AML-193 (cell line): Measurements from ENCODE around the gene ZNF675.
"Not testable (repeated sequence)": the region's sequence is repeated elsewhere in the genome, so short reads cannot be mapped to it uniquely, and the experiment has no call there.

Experiments
- DNase-seq, 2 experiments: peaks; one replicate each; lab custom pipeline; 2025; lab: John Stamatoyannopoulos, UW

The ZNF675 gene

GRCh38 chr19:23686621-23687423, at the start of gene ZNF675:
ZNF675 (minus strand) TSS chr19:23687212; CDS start chr19:23687033, 179 bp downstream.
- DNase-seq: peak; percentile 90 to 92

DNA sequence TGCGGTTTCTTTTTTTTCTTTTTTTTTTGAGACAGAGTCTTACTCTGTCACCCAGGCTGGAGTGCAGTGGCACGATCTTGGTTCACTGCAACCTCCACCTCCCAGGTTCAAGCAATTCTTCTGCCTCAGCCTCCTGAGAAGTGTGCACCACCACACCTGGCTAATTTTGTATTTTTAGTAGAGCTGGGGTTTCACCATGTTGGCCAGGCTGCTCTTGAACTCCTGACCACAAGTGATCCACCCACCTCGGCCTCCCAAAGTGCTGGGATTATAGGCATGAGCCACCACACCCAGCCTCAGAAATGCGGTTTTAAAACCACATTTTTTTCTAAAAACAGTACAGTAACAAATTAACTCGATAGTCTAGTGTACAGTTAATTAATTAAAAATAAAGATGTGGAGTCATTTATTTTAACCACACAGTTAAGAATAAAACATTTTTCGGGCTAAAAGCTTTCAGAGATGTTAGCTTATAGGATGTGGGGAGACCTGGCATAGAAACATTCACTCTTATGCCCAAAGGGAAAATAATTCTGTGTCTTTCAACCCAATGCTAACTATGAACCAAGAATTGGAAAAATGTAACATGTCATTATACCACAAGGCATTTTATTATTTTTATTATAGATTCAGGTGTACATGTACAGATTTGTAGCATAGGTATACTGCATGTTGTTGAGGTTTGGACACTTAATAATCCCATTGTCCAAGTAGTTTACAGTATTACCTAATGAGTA, 43.9 kb upstream of the ZNF675 start:
- not testable (repeated sequence) for DNase-seq

GRCh38 chr19:23724161-23724560, 37.1 kb upstream of the ZNF675 start:
- not testable (repeated sequence) for DNase-seq

DNA sequence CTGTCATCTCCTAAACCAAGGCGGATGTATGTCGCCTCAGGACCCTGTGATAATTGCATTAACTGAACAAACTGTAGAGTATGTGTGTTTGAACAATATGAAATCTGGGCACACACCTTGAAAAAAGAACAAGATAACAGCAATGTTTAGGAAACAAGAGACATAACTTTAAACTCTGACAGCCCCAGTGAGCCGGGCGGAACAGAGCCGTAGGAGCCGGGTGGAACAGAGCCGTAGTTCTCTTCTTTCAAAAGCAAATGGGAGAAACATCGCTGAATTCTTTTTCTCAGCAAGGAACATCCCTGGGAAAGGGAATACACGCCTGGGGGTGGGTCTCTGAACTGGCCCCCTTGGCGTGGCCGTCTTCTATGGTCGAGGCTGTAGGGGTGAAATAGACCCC, 31.8 kb upstream of the ZNF675 start:
- no peak for DNase-seq

DNA sequence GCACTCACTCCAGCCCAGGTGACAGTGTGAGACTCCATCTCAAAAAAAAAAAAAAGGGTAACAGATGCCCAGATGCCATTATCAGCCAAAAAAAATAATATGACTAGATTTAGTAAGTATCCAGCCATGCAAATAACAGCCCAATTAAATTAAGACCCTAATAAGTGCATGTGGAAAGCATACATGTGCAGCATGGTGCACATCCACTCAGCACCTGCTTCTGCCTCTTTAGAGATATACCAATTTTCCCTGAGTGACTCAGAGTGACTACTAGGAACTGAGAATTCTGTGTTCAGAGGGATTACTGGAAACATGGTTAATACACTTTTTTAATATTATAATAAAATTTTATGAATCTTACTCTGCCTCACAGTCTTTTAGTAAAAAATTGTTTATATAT, 29.8 kb upstream of the ZNF675 start:
- no peak for DNase-seq

- no peak for DNase-seq
Observed at GRCh38 chr19:23709347-23709746, 22.3 kb upstream of the ZNF675 start.

GRCh38 chr19:23706657-23707056, 19.6 kb upstream of the ZNF675 start:
- no peak for DNase-seq

DNA sequence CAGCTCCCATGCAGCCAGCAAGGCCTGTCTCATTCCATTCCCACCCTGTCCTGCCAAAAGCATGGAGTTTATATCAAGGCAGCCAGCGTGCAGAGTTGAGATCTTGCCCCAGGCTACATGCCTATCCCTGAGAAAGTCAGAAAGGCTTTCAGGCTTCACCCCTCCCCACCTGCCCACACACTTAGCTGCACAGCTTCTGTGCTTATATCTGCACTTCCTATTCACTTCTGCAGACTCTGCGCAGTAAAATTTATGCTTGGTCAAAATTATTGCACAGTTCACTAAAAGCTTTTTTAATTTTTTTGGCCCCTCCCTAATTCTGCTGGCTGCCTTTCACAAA, 12.5 kb upstream of the ZNF675 start:
- DNase-seq: no peak

DNA sequence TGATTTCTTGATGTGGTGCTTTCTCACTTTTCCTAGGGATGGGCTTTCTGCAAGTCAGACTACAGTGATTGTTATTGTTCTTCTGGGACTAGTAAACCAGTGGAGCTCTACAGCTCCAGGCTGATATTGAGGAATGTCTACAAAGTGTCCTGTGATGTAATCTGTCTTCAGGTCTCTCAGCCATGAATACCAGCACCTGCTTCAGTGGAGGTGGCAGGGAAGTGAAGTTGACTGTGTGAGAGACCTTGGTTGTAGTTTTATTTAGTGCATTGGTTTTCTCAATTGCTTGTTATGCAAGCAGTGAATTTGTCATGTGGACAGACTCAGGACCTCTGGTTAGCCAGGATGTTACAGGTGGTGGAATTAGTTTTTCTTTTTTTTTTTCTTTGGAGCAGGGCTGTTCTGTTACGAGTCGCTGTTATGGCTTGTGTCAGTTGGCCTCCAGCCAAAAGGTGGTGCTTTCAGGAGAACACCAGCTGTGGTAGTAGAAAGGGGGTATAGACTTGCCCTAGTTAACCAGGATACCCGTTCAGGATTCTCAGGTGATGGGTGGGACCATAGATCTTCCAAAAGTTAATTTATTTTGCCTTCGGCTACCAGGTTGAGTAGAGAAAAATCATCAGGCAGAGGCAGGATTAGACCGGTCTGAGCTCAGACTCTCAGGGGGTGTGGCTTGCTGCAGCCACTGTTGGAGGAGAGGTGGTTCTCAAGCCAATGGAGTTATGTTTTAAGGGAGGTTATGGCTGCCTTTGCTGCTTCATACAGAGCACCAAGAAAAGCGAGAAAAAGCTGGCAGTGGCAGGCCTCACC, 11.9 kb upstream of the ZNF675 start:
- DNase-seq: no peak

DNA sequence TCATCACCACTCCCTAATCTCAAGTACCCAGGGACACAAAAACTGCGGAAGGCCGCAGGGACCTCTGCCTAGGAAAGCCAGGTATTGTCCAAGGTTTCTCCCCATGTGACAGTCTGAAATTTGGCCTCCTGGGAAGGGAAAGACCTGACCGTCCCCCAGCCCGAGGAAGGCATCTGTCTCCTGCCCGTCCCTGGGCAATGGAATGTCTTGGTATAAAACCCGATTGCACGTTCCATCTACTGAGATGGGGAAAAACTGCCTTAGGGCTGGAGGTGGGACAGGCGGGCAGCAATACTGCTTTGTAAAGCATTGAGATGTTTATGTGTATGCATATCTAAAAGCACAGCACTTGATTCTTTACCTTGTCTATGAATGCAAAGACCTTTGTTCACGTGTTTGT, 5.9 kb upstream of the ZNF675 start:
- not testable (repeated sequence) for DNase-seq

DNA sequence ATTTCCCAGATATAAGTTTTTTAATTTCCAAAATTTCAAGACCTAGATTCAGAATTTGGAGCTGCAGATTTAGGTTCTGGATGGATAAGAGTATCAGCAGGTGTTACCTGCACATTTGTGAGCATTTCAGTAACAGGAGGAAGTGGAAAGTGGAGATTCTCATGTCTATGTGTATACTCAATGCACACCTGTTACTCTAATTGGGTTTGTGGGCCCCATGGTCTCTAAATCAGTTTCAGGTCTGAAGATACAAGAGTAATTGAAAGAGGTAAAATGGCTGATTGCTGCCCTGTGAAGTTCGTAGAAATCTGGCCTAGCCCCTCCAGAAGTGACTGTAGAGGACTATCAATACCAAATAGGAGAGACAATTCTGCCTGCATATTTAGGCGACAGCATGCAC, 13.9 kb downstream of the ZNF675 start:
- DNase-seq: no peak

- DNase-seq: not testable (repeated sequence)
Observed at GRCh38 chr19:23668606-23669005, 18.4 kb downstream of the ZNF675 start.

- no peak for DNase-seq
Observed at GRCh38 chr19:23665651-23666410, 21.2 kb downstream of the ZNF675 start.

DNA sequence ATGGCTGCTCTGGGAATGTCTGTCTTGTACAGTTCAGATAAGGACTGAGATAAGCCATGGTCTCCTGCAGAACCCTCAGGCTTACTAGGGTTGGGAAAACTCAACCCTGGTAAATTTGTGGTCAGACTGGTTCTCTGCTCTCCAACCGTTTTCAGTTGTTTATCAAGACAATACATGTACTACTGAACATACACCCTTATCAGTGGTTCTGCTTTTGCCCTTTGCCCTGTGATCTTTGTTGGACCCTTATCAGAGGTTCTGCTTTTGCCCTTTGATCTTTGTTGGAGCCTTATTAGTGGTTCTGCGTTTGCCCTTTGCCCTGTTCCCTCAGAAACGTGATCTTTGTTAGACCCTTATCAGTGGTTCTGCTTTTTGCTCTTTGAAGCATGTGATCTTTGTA, 37.2 kb downstream of the ZNF675 start:
- DNase-seq: not testable (repeated sequence)
